Upper lobe of left lung (tissue), 6 donors: ENCODE measurements around the gene CYBA. TPM values are rescaled to one million over a fixed set of nuclear protein-coding genes. Genes with fewer than 3 reads are reported as not detected.
A peak's percentile ranks its signal among the peaks of the same experiment; 100 is the strongest.

ENCODE experiments used
- ATAC-seq, 2 donors: fragments of 200-7000 bp; cut with Tn5 transposase; one replicate each; pipeline ENCODE4 v1.9.1; 2022; ENCODE audit warnings: mild to moderate bottlenecking in 2 of 2, moderate library complexity in 2 of 2; ENCODE audit not compliant: low FRiP score in 2 of 2
- DNase-seq, 2 donors: peaks; one replicate each; pipeline ENCODE4 v3.0.0-alpha.2; 2019 to 2020
- H3K27ac ChIP-seq, 4 donors: fragments of 200-600 bp; sonication (generic); one replicate each; pipeline ENCODE4 v1.5.1; 2016 to 2019
- H3K27me3 ChIP-seq, 4 donors: fragments of 200-600 bp; sonication (generic); one replicate each; pipeline ENCODE4 v1.5.1; 2017 to 2019
- H3K36me3 ChIP-seq, 4 donors: fragments of 200-600 bp; sonication (generic); one replicate each; pipeline ENCODE4 v1.5.1; 2016 to 2019
- H3K4me1 ChIP-seq, 4 donors: fragments of 200-600 bp; sonication (generic); one replicate each; pipeline ENCODE4 v1.5.1; 2018 to 2019
- H3K4me3 ChIP-seq, 4 donors: fragments of 200-600 bp; sonication (generic); one replicate each; pipeline ENCODE4 v1.5.1; 2017 to 2019; ENCODE audit warnings: mild to moderate bottlenecking in 2 of 4, moderate library complexity in 1 of 4
- H3K9me3 ChIP-seq, 4 donors: fragments of 200-600 bp; sonication (generic); one replicate each; pipeline ENCODE4 v1.5.1; 2018 to 2019
- CTCF ChIP-seq, 6 experiments: fragments of 450-650 bp in 4 of 6; fragments of 200-600 bp in 2 of 6; sonication (generic) in 2 of 6; IDR thresholded peaks; one replicate each; pipeline ENCODE4 v1.5.1; 2016 to 2019; ENCODE audit warnings: antibody characterized with exemption in 6 of 6
- EP300 ChIP-seq, 4 donors: sonication (generic); formaldehyde crosslinking; IDR thresholded peaks; one replicate each; pipeline ENCODE4 v1.5.1; 2017; ENCODE audit warnings: antibody characterized with exemption in 4 of 4, control low read depth in 2 of 4
- POLR2A ChIP-seq, 4 donors: fragments of 450-650 bp; IDR thresholded peaks; one replicate each; pipeline ENCODE4 v1.5.1; 2016 to 2017; ENCODE audit warnings: antibody characterized with exemption in 4 of 4, mild to moderate bottlenecking in 2 of 4
- POLR2AphosphoS5 ChIP-seq, 2 donors: sonication (generic); formaldehyde crosslinking; IDR thresholded peaks; one replicate each; pipeline ENCODE4 v1.5.1; 2017; ENCODE audit warnings: antibody characterized with exemption in 2 of 2
- WGBS, 2 donors: methylation state at CpG; one replicate each; pipeline ENCODE4 v1.1.5; 2017 to 2018; 5-methylcytosine and 5-hydroxymethylcytosine counted together
- total RNA-seq, 6 donors: library from RNA; depleted of rRNA in 4 of 6; stranded (reverse); fragments of >200 nt in 4 of 6; gene quantifications; one replicate each; pipeline versions ENCODE4 v1.1.0 to v1.2.1, GENCODE V29; 2016 to 2021
- donor health status: DM: no; HTN: no; CAD: no; lungs with moderate emphysema.
- donor health status: DM: no; HTN: yes; CAD: no; lungs with severe emphysema.

The CYBA gene
- total RNA-seq, result 100 to 1,000 TPM; 213 to 472 (median 322) TPM

GRCh38 chr16:88650749-88651275, at the start of gene CYBA:
Gene CYBA (minus strand): TSS chr16:88651053. CDS start chr16:88651013, 40 bp downstream.
- TF ChIP-seq CTCF (IDR thresholded peaks at IDR 0.05), result no peak
- TF ChIP-seq POLR2A (IDR thresholded peaks at IDR 0.05), result peak in 2 of 4 donors; percentile 26 to 76
- TF ChIP-seq POLR2AphosphoS5 (IDR thresholded peaks at IDR 0.05), result peak; percentile 59 to 71
- H3K9me3 ChIP-seq, result no peaks in the 10 kb centered on the region
- WGBS, 2 donors, result 0% methylated on average over 10 to 22 of the region's 41 CpGs
- H3K27me3 ChIP-seq, result no peaks in the 10 kb centered on the region
- peaks cover 0 to 40% (median 31%) of the 10 kb centered on the region in 4 donors for H3K36me3 ChIP-seq
- H3K4me1 ChIP-seq, result peaks cover 16 to 47% (median 28%) of the 10 kb centered on the region in 4 donors
- peak; percentile 80 to 90 for ATAC-seq
- peak within 1 kb of the TSS; percentile 71 to 91 (median 86) for H3K4me3 ChIP-seq
- peak; percentile 91 to 96 for DNase-seq
- H3K27ac ChIP-seq, result peak within 1 kb of the TSS; percentile 87 to 97 (median 92)

- peaks cover 56 to 82% (median 65%) of the 10 kb centered on the region in 4 donors for H3K4me1 ChIP-seq
- peaks cover 12 to 45% (median 37%) of the 10 kb centered on the region in 4 donors for H3K36me3 ChIP-seq
- peak overlapping the region in 3 of 4 donors; percentile 17 to 98 (median 35) for H3K4me3 ChIP-seq
- H3K9me3 ChIP-seq, result no peaks in the 10 kb centered on the region
- TF ChIP-seq CTCF (IDR thresholded peaks at IDR 0.05) (no peak), EP300 (IDR thresholded peaks at IDR 0.05) (no peak), POLR2AphosphoS5 (IDR thresholded peaks at IDR 0.05) (no peak), POLR2A (IDR thresholded peaks at IDR 0.05) (no peak)
- no peak for ATAC-seq
- H3K27ac ChIP-seq, result peak overlapping the region; percentile 87 to 96 (median 92)
- no peaks in the 10 kb centered on the region for H3K27me3 ChIP-seq
- no peak for DNase-seq
- 38 to 66% methylated on average over 3 to 14 of the region's 14 CpGs for WGBS, 2 donors
Measured at GRCh38 chr16:88700322-88700635, 49.4 kb upstream of the CYBA start.

- Histone ChIP-seq H3K4me1 (peaks cover 45 to 71% (median 54%) of the 10 kb centered on the region in 4 donors), H3K9me3 (no peaks in the 10 kb centered on the region), H3K27me3 (no peaks in the 10 kb centered on the region), H3K4me3 (no peak overlapping the region), H3K27ac (peak overlapping the region in 3 of 4 donors; percentile 87 to 96 (median 92)), H3K36me3 (peaks cover 12 to 45% (median 37%) of the 10 kb centered on the region in 4 donors)
- DNase-seq (peak in 1 of 2 donors; percentile 81), ATAC-seq (no peak)
- 95% methylated on average over 11 to 16 of the region's 16 CpGs for WGBS, 2 donors
- TF ChIP-seq POLR2A (IDR thresholded peaks at IDR 0.05) (no peak), EP300 (IDR thresholded peaks at IDR 0.05) (no peak), CTCF (IDR thresholded peaks at IDR 0.05) (no peak), POLR2AphosphoS5 (IDR thresholded peaks at IDR 0.05) (no peak)
Measured at GRCh38 chr16:88699180-88699579, 48.3 kb upstream of the CYBA start.

GRCh38 chr16:88698646-88699045, 47.8 kb upstream of the CYBA start:
- peaks cover 12 to 45% (median 37%) of the 10 kb centered on the region in 4 donors for H3K36me3 ChIP-seq
- DNase-seq (peak in 1 of 2 donors; percentile 78), ATAC-seq (no peak)
- TF ChIP-seq POLR2A (IDR thresholded peaks at IDR 0.05) (no peak), CTCF (IDR thresholded peaks at IDR 0.05) (no peak), EP300 (IDR thresholded peaks at IDR 0.05) (no peak), POLR2AphosphoS5 (IDR thresholded peaks at IDR 0.05) (no peak)
- 97 to 100% methylated on average over 9 to 25 of the region's 25 CpGs for WGBS, 2 donors
- H3K4me1 ChIP-seq, result peaks cover 40 to 65% (median 49%) of the 10 kb centered on the region in 4 donors
- H3K27ac ChIP-seq, result peak overlapping the region in 3 of 4 donors; percentile 87 to 96 (median 92)
- H3K4me3 ChIP-seq, result no peak overlapping the region
- no peaks in the 10 kb centered on the region for H3K9me3 ChIP-seq
- no peaks in the 10 kb centered on the region for H3K27me3 ChIP-seq
